ENCODE measurements around the gene S100A12. TPM values are rescaled to one million over a fixed set of nuclear protein-coding genes. Genes with fewer than 3 reads are reported as not detected.
"Not testable (repeated sequence)": the region's sequence is repeated elsewhere in the genome, so short reads cannot be mapped to it uniquely, and the experiment has no call there.

The S100A12 gene
- total and polyA plus RNA-seq, 7 experiments from 2014 or later = 22.0 to 179 TPM; not detected in 5

DNA sequence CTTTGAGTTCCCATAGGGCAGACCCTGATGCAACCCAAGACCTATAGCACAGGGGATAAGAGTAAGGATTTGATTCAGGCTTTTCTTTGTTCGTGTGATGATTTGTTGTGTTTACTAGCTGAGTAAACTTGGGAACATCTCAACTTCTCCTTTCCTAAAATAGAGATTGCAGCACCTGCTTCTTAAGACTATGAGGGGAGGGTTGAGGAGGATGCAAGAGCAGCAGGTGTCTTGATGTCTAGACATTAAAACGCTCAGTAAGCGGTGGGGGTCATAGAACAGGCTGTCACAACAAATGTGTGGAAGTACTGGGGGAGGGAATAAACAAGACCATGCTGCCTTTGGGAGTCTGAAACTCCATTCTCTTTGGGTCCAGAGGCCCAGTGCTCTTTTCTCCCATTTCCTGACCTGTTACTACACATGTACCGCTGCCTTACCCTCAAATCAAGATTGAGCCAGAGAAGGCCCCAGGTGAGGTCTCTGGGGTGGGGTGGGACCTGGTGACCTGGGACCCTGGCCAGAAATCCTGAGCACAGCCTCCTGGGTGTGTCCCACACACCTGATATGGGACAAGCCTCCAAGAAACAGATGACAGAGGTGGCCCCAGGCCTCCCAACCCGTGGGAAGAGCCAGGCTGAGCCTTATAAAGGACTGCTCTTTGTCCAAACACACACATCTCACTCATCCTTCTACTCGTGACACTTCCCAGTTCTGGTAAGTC, 40.6 kb upstream of the S100A12 start, which contains the start of gene S100A7A:
TSS of gene S100A7A (plus strand) at position 671 of the 721 bp plus-strand sequence. CDS start 1,563 bp downstream, outside the sequence.
- Mint-ChIP-seq H3K27ac (no peak within 1 kb of the TSS), H3K4me3 (no peak within 1 kb of the TSS), H3K9me3 (peaks cover 0 to 20% (median 5%) of the 10 kb centered on the region in 11 donors), H3K27me3 (peaks cover 0 to 46% (median 38%) of the 10 kb centered on the region in 5 donors), H3K36me3 (peaks cover 0 to 7% (median 0%) of the 10 kb centered on the region in 5 donors), H3K4me1 (peaks cover 0 to 1% (median 0%) of the 10 kb centered on the region in 7 donors)
- Histone ChIP-seq H3K27ac (ENCODE audit: low read depth, low read length) (no peak within 1 kb of the TSS), H3K27me3 (ENCODE audit: control insufficient read depth in 2 of 2, insufficient read depth in 2 of 2, low read length in 2 of 2) (no peaks in the 10 kb centered on the region), H3K36me3 (ENCODE audit: control insufficient read depth in 2 of 3, insufficient read depth in 3 of 3, low read length in 3 of 3) (no peaks in the 10 kb centered on the region), H3K9me3 (ENCODE audit: control insufficient read depth in 2 of 3, low read length in 3 of 3) (no peaks in the 10 kb centered on the region), H3K4me1 (ENCODE audit: control insufficient read depth in 2 of 2, insufficient read depth in 2 of 2, low read length in 2 of 2) (no peaks in the 10 kb centered on the region), H3K4me3 (ENCODE audit: low read length) (no peak within 1 kb of the TSS)
- POLR2A ChIA-PET = no interaction called here
- CTCF ChIA-PET = no interaction called here
- intact Hi-C loops (cut with micrococcal nuclease) = no loop called here
- DNase-seq (no peak), ATAC-seq (no peak)

DNA sequence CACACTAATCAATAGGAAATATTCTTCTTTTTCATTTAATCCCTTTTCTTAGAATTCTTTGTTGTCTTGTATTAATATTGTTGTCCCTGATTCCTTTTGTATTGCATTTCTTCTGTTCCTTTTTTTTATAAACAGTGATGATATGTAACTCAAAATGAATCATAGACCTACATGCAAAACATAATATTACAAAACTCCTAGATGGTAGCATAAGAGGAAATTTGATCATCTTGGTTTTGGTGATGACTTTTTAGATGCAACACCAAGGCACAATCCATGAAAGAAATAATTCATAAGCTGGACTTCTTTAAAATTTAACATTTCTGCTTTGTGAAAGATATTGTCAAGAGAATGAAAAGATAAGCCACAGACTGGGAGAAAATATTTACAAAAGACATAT, 38.5 kb upstream of the S100A12 start:
- H3K27ac ChIP-seq (ENCODE audit: low read depth, low read length); H3K27ac Mint-ChIP-seq; ATAC-seq; H3K4me1 ChIP-seq (ENCODE audit: control insufficient read depth in 2 of 2, insufficient read depth in 2 of 2, low read length in 2 of 2); H3K36me3 Mint-ChIP-seq; H3K4me1 Mint-ChIP-seq; H3K36me3 ChIP-seq (ENCODE audit: control insufficient read depth in 2 of 3, insufficient read depth in 3 of 3, low read length in 3 of 3); intact Hi-C loops (cut with micrococcal nuclease); H3K4me3 Mint-ChIP-seq; H3K4me3 ChIP-seq (ENCODE audit: low read length); DNase-seq; POLR2A ChIA-PET; H3K9me3 ChIP-seq (ENCODE audit: control insufficient read depth in 2 of 3, low read length in 3 of 3); H3K27me3 ChIP-seq (ENCODE audit: control insufficient read depth in 2 of 2, insufficient read depth in 2 of 2, low read length in 2 of 2); CTCF ChIA-PET: not testable (repeated sequence)
- Mint-ChIP-seq H3K9me3 (peaks cover 0 to 27% (median 8%) of the 10 kb centered on the region in 11 donors), H3K27me3 (peaks cover 8 to 49% (median 37%) of the 10 kb centered on the region in 5 donors)

GRCh38 chr1:153407274-153407673, 31.9 kb upstream of the S100A12 start:
- intact Hi-C loops (cut with micrococcal nuclease); H3K27ac ChIP-seq (ENCODE audit: low read depth, low read length); CTCF ChIA-PET; H3K27me3 ChIP-seq (ENCODE audit: control insufficient read depth in 2 of 2, insufficient read depth in 2 of 2, low read length in 2 of 2); H3K36me3 Mint-ChIP-seq; POLR2A ChIA-PET; ATAC-seq; H3K9me3 ChIP-seq (ENCODE audit: control insufficient read depth in 2 of 3, low read length in 3 of 3); H3K36me3 ChIP-seq (ENCODE audit: control insufficient read depth in 2 of 3, insufficient read depth in 3 of 3, low read length in 3 of 3); H3K27ac Mint-ChIP-seq; H3K4me1 ChIP-seq (ENCODE audit: control insufficient read depth in 2 of 2, insufficient read depth in 2 of 2, low read length in 2 of 2): not testable (repeated sequence)
- H3K4me3 ChIP-seq (ENCODE audit: low read length) = peak overlapping the region; percentile 17
- peaks cover 20 to 38% (median 30%) of the 10 kb centered on the region in 5 donors for H3K27me3 Mint-ChIP-seq
- H3K4me1 Mint-ChIP-seq = peaks cover 0 to 25% (median 13%) of the 10 kb centered on the region in 7 donors
- H3K4me3 Mint-ChIP-seq = peak overlapping the region in 3 of 10 donors; percentile 7 to 40 (median 14)
- DNase-seq = peak in 4 of 9 donors; percentile 5 to 29 (median 10)
- H3K9me3 Mint-ChIP-seq = peaks cover 0 to 27% (median 10%) of the 10 kb centered on the region in 11 donors

DNA sequence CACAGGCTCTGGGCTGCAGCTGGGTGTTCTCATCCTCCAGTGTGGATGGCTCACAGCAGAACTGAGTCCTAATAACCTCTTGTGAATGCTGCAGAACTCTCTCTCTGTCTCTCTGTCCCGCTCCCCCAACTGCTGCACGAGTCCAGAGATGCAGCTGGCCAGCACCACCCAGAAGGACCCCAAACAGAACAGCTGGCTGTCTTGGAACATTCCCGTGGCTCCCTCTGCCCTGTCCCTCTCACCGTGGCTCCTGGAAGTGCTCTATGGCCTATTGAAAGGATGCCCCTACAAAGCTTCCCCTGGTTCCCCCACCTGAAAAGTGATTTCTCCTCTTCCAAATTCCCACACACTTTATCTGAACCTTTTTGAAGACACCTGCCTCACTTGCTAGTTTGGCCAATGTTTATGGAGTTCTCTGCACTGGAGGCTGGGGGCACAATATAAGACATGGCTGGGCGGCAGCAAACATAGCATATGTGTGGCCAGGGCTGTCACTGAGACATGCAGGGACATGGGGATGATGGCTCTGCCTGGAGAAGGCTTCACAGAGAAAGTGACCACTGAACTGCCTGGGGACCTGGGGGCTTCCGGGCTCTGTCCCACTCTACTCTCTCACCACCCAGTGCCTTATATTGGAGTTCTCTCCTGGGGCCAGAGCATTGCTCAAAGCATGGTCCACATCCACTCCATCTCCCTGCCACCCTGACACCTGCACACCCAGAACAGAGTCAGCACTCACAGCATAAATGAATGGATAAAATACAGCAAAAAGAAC, 30.6 kb upstream of the S100A12 start:
- Mint-ChIP-seq H3K27me3 (peaks cover 21 to 38% (median 23%) of the 10 kb centered on the region in 5 donors), H3K4me3 (peak overlapping the region in 2 of 10 donors; percentile 11 to 17), H3K9me3 (peaks cover 0 to 19% (median 7%) of the 10 kb centered on the region in 11 donors), H3K4me1 (peaks cover 0 to 25% (median 13%) of the 10 kb centered on the region in 7 donors), H3K27ac (peak overlapping the region in 1 of 9 donors; percentile 64)
- POLR2A ChIA-PET; H3K27me3 ChIP-seq (ENCODE audit: control insufficient read depth in 2 of 2, insufficient read depth in 2 of 2, low read length in 2 of 2); H3K4me1 ChIP-seq (ENCODE audit: control insufficient read depth in 2 of 2, insufficient read depth in 2 of 2, low read length in 2 of 2); CTCF ChIA-PET; H3K9me3 ChIP-seq (ENCODE audit: control insufficient read depth in 2 of 3, low read length in 3 of 3); H3K36me3 Mint-ChIP-seq; DNase-seq; H3K27ac ChIP-seq (ENCODE audit: low read depth, low read length); H3K36me3 ChIP-seq (ENCODE audit: control insufficient read depth in 2 of 3, insufficient read depth in 3 of 3, low read length in 3 of 3); H3K4me3 ChIP-seq (ENCODE audit: low read length); ATAC-seq: not testable (repeated sequence)
- intact Hi-C loops (cut with micrococcal nuclease) = loop anchor here in 1 of 2 donors (2.0 kb wide), 1 partner anchor 53 kb away; no protein-coding TSS in a partner anchor

- Histone ChIP-seq H3K4me3 (ENCODE audit: low read length) (no peak overlapping the region), H3K9me3 (ENCODE audit: control insufficient read depth in 2 of 3, low read length in 3 of 3) (no peaks in the 10 kb centered on the region), H3K27ac (ENCODE audit: low read depth, low read length) (no peak overlapping the region), H3K4me1 (ENCODE audit: control insufficient read depth in 2 of 2, insufficient read depth in 2 of 2, low read length in 2 of 2) (no peaks in the 10 kb centered on the region), H3K27me3 (ENCODE audit: control insufficient read depth in 2 of 2, insufficient read depth in 2 of 2, low read length in 2 of 2) (no peaks in the 10 kb centered on the region), H3K36me3 (ENCODE audit: control insufficient read depth in 2 of 3, insufficient read depth in 3 of 3, low read length in 3 of 3) (no peaks in the 10 kb centered on the region)
- CTCF ChIA-PET = no interaction called here
- POLR2A ChIA-PET = no interaction called here
- Mint-ChIP-seq H3K36me3 (peaks cover 0 to 3% (median 0%) of the 10 kb centered on the region in 5 donors), H3K27ac (no peak overlapping the region), H3K9me3 (peaks cover 0 to 14% (median 6%) of the 10 kb centered on the region in 11 donors), H3K4me3 (no peak overlapping the region), H3K27me3 (peaks cover 14 to 30% (median 20%) of the 10 kb centered on the region in 5 donors), H3K4me1 (peaks cover 0 to 25% (median 13%) of the 10 kb centered on the region in 7 donors)
- ATAC-seq (peak; percentile 88), DNase-seq (peak; percentile 12 to 61 (median 40))
- intact Hi-C loops (cut with micrococcal nuclease) = loop anchor here (1.0 to 2.0 kb wide), 2 partner anchors 52 kb away; no protein-coding TSS in a partner anchor
Observed at GRCh38 chr1:153404768-153405167, 29.3 kb upstream of the S100A12 start.

DNA sequence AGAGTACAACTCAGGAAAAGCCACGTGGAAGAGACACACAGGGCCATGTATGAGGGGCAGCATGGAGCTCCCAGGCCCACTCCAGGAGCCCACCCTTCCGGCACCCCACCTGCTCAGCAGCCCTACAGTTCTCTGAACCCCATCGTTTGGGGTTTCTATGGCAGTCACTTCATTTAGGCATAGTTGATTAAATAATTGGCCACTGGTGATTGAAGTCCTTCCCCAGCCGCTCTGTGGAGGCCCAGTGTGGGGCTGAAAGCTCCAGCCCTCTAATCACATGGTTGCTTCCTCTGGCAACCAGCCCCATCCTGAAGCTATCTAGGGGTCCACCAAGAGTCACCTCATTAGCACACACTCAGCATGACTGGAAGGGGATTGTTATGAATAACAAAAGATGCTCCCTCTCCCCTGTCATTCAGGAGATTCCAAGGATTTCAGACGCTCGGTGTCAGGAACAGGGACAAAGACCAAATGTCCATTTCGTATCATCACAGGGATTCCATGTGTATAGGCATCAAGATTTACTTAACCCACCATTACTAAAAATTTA, 28.7 kb upstream of the S100A12 start:
- H3K36me3 Mint-ChIP-seq = peaks cover 0 to 3% (median 0%) of the 10 kb centered on the region in 5 donors
- POLR2A ChIA-PET = no interaction called here

More for the DNA sequence above, 28.7 kb upstream of the S100A12 start:
- no peak for ATAC-seq
- no peak overlapping the region for H3K27ac Mint-ChIP-seq
- intact Hi-C loops (cut with micrococcal nuclease) = loop anchor here (1.0 to 2.0 kb wide), 2 partner anchors 51 to 52 kb away; no protein-coding TSS in a partner anchor
- H3K27ac ChIP-seq (ENCODE audit: low read depth, low read length) = no peak overlapping the region
- H3K4me3 ChIP-seq (ENCODE audit: low read length) = no peak overlapping the region
- peaks cover 0 to 10% (median 3%) of the 10 kb centered on the region in 11 donors for H3K9me3 Mint-ChIP-seq
- no peaks in the 10 kb centered on the region for H3K27me3 ChIP-seq (ENCODE audit: control insufficient read depth in 2 of 2, insufficient read depth in 2 of 2, low read length in 2 of 2)
- CTCF ChIA-PET = no interaction called here
- no peak for DNase-seq
- H3K4me3 Mint-ChIP-seq = no peak overlapping the region
- peaks cover 9 to 24% (median 17%) of the 10 kb centered on the region in 5 donors for H3K27me3 Mint-ChIP-seq
- no peaks in the 10 kb centered on the region for H3K4me1 ChIP-seq (ENCODE audit: control insufficient read depth in 2 of 2, insufficient read depth in 2 of 2, low read length in 2 of 2)
- no peaks in the 10 kb centered on the region for H3K9me3 ChIP-seq (ENCODE audit: control insufficient read depth in 2 of 3, low read length in 3 of 3)
- peaks cover 0 to 25% (median 13%) of the 10 kb centered on the region in 7 donors for H3K4me1 Mint-ChIP-seq
- H3K36me3 ChIP-seq (ENCODE audit: control insufficient read depth in 2 of 3, insufficient read depth in 3 of 3, low read length in 3 of 3) = no peaks in the 10 kb centered on the region
